HEK293 (cell line): Measurements from ENCODE around the gene RBM15B.

ENCODE experiments used
- CTCF ChIA-PET: fragments of 350-600 bp; formaldehyde crosslinking; extraction: SDS; loops from one replicate; lab custom pipeline; 2021; ENCODE audit warnings: antibody characterized with exemption; lab: Yijun Ruan, JAX
- POLR2A ChIA-PET: fragments of 300-600 bp; formaldehyde crosslinking; extraction: SDS; loops from one replicate; lab custom pipeline; 2020; ENCODE audit warnings: antibody characterized with exemption, inconsistent platforms; lab: Yijun Ruan, JAX
- H3K27ac ChIP-seq: fragments of 200-500 bp; sonication (Bioruptor generic); 2 replicates; pipeline ENCODE4 v1.5.1; 2014; ENCODE audit warnings: low read depth, low read length, control low read depth, inconsistent platforms; ENCODE audit errors: extremely low read depth
- H3K36me3 ChIP-seq, 2 experiments: fragments of 200-500 bp in 1 of 2; sonication (Bioruptor generic) in 1 of 2; 1 replicate in 1 of 2; 2 replicates in 1 of 2; pipeline ENCODE4 v1.5.1; 2014 to 2017; ENCODE audit warnings: inconsistent platforms in 2 of 2, low read length in 2 of 2; ENCODE audit not compliant: control insufficient read depth in 2 of 2, insufficient read depth in 1 of 2
- H3K4me1 ChIP-seq: fragments of 200-500 bp; sonication (Bioruptor generic); 2 replicates; pipeline ENCODE4 v1.5.1; 2014; ENCODE audit warnings: mild to moderate bottlenecking, low read length, inconsistent platforms; ENCODE audit not compliant: control insufficient read depth, insufficient read depth
- H3K4me3 ChIP-seq: 2 replicates; pipeline ENCODE4 v1.5.1; 2011; ENCODE audit warnings: low read depth, mild to moderate bottlenecking, control low read depth, low read length, moderate library complexity
- H3K9me3 ChIP-seq: fragments of 200-500 bp; sonication (Bioruptor generic); 2 replicates; pipeline ENCODE4 v1.5.1; 2014; ENCODE audit warnings: low read depth, low read length, inconsistent platforms; ENCODE audit not compliant: control insufficient read depth, insufficient read depth
- GFI1B ChIP-seq: fragments of 450-650 bp; formaldehyde crosslinking; IDR thresholded peaks from 2 replicates; pipeline ENCODE4 v1.5.1; 2016; ENCODE audit warnings: missing biosample characterization, missing genetic modification characterization
- KLF1 ChIP-seq: fragments of 450-650 bp; formaldehyde crosslinking; IDR thresholded peaks from 2 replicates; pipeline ENCODE4 v1.5.1; 2016; ENCODE audit warnings: missing biosample characterization, missing genetic modification characterization
- KLF10 ChIP-seq: fragments of 450-650 bp; IDR thresholded peaks from 2 replicates; pipeline ENCODE4 v1.5.1; 2018; ENCODE audit warnings: missing biosample characterization, mild to moderate bottlenecking, missing genetic modification characterization
- MEIS1 ChIP-seq: sonication (generic); formaldehyde crosslinking; IDR thresholded peaks from 2 replicates; pipeline ENCODE4 v1.8.1; 2022; ENCODE audit warnings: missing genetic modification reagents, mild to moderate bottlenecking, borderline replicate concordance
- RBAK ChIP-seq: fragments of 450-650 bp; formaldehyde crosslinking; IDR thresholded peaks from 2 replicates; pipeline ENCODE4 v1.5.1; 2016; ENCODE audit warnings: missing biosample characterization, missing genetic modification characterization
- SP7 ChIP-seq: fragments of 450-650 bp; formaldehyde crosslinking; IDR thresholded peaks from 2 replicates; pipeline ENCODE4 v1.5.1; 2016; ENCODE audit warnings: missing biosample characterization, missing genetic modification characterization
- TRIM28 ChIP-seq: IDR thresholded peaks from 2 replicates; pipeline ENCODE4 v1.6.1; 2011; ENCODE audit warnings: low read length, control low read depth, borderline replicate concordance
- ZBTB48 ChIP-seq: fragments of 450-650 bp; formaldehyde crosslinking; IDR thresholded peaks from 2 replicates; pipeline ENCODE4 v1.5.1; 2016; ENCODE audit warnings: missing biosample characterization, missing genetic modification characterization
- ZFP37 ChIP-seq: fragments of 450-650 bp; formaldehyde crosslinking; IDR thresholded peaks from 2 replicates; pipeline ENCODE4 v1.5.1; 2016; ENCODE audit warnings: missing biosample characterization, missing genetic modification characterization
- ZNF157 ChIP-seq: fragments of 450-650 bp; formaldehyde crosslinking; IDR thresholded peaks from 2 replicates; pipeline ENCODE4 v1.5.1; 2016; ENCODE audit warnings: missing biosample characterization, missing genetic modification characterization
- ZNF16 ChIP-seq: fragments of 450-650 bp; formaldehyde crosslinking; IDR thresholded peaks from 2 replicates; pipeline ENCODE4 v1.5.1; 2016; ENCODE audit warnings: low read depth, missing biosample characterization, missing genetic modification characterization
- ZNF184 ChIP-seq: fragments of 450-650 bp; IDR thresholded peaks from 2 replicates; pipeline ENCODE4 v1.5.1; 2018; ENCODE audit warnings: missing biosample characterization, mild to moderate bottlenecking, missing genetic modification characterization
- ZNF202 ChIP-seq: fragments of 450-650 bp; formaldehyde crosslinking; IDR thresholded peaks from 2 replicates; pipeline ENCODE4 v1.5.1; 2016; ENCODE audit warnings: missing biosample characterization, missing genetic modification characterization, borderline replicate concordance
- ZNF221 ChIP-seq: fragments of 450-650 bp; formaldehyde crosslinking; IDR thresholded peaks from 2 replicates; pipeline ENCODE4 v1.5.1; 2017; ENCODE audit warnings: missing biosample characterization, missing genetic modification characterization, borderline replicate concordance
- ZNF223 ChIP-seq: fragments of 450-650 bp; formaldehyde crosslinking; IDR thresholded peaks from 2 replicates; pipeline ENCODE4 v1.5.1; 2016; ENCODE audit warnings: missing biosample characterization, missing genetic modification characterization
- ZNF354C ChIP-seq: fragments of 450-650 bp; formaldehyde crosslinking; IDR thresholded peaks from 2 replicates; pipeline ENCODE4 v1.5.1; 2016; ENCODE audit warnings: missing biosample characterization, missing genetic modification characterization, low read depth, borderline replicate concordance
- ZNF37A ChIP-seq: fragments of 450-650 bp; IDR thresholded peaks from 2 replicates; pipeline ENCODE4 v1.5.1; 2018; ENCODE audit warnings: missing biosample characterization, missing genetic modification characterization
- ZNF391 ChIP-seq: fragments of 450-650 bp; formaldehyde crosslinking; IDR thresholded peaks from 2 replicates; pipeline ENCODE4 v1.5.1; 2016; ENCODE audit warnings: low read depth, missing biosample characterization, missing genetic modification characterization, borderline replicate concordance
- ZNF473 ChIP-seq: fragments of 450-650 bp; formaldehyde crosslinking; IDR thresholded peaks from 2 replicates; pipeline ENCODE4 v1.5.1; 2017; ENCODE audit warnings: missing biosample characterization, missing genetic modification characterization
- ZNF48 ChIP-seq: fragments of 450-650 bp; formaldehyde crosslinking; IDR thresholded peaks from 2 replicates; pipeline ENCODE4 v1.5.1; 2016; ENCODE audit warnings: missing biosample characterization, missing genetic modification characterization
- ZNF530 ChIP-seq: fragments of 450-650 bp; formaldehyde crosslinking; IDR thresholded peaks from 2 replicates; pipeline ENCODE4 v1.5.1; 2016; ENCODE audit warnings: low read depth, missing biosample characterization, missing genetic modification characterization
- ZNF558 ChIP-seq: fragments of 450-650 bp; formaldehyde crosslinking; IDR thresholded peaks from 2 replicates; pipeline ENCODE4 v1.5.1; 2016; ENCODE audit warnings: missing biosample characterization, missing genetic modification characterization
- ZNF623 ChIP-seq: fragments of 450-650 bp; formaldehyde crosslinking; IDR thresholded peaks from 2 replicates; pipeline ENCODE4 v1.5.1; 2016; ENCODE audit warnings: missing biosample characterization, missing genetic modification characterization
- ZNF747 ChIP-seq: fragments of 450-650 bp; formaldehyde crosslinking; IDR thresholded peaks from 2 replicates; pipeline ENCODE4 v1.5.1; 2016; ENCODE audit warnings: missing biosample characterization, missing genetic modification characterization
- ZNF785 ChIP-seq: fragments of 450-650 bp; formaldehyde crosslinking; IDR thresholded peaks from 2 replicates; pipeline ENCODE4 v1.5.1; 2016; ENCODE audit warnings: missing biosample characterization, missing genetic modification characterization
- ZSCAN23 ChIP-seq: fragments of 450-650 bp; formaldehyde crosslinking; IDR thresholded peaks from 2 replicates; pipeline ENCODE4 v1.5.1; 2016; ENCODE audit warnings: missing biosample characterization, missing genetic modification characterization
- TF ChIP-seq, protein P1 (sequence below): fragments of 450-650 bp; formaldehyde crosslinking; IDR thresholded peaks from 2 replicates; pipeline ENCODE4 v1.5.1; 2017; ENCODE audit warnings: missing biosample characterization, missing genetic modification characterization
- TF ChIP-seq, protein P2 (sequence below): sonication (generic); formaldehyde crosslinking; IDR thresholded peaks from 2 replicates; pipeline ENCODE4 v1.8.1; 2022; ENCODE audit warnings: mild to moderate bottlenecking, moderate library complexity, missing genetic modification reagents
- TF ChIP-seq, protein P3 (sequence below): fragments of 450-650 bp; formaldehyde crosslinking; IDR thresholded peaks from 2 replicates; pipeline ENCODE4 v1.5.1; 2017; ENCODE audit warnings: missing biosample characterization, missing genetic modification characterization
- TF ChIP-seq, protein P4 (sequence below): fragments of 450-650 bp; formaldehyde crosslinking; IDR thresholded peaks from 2 replicates; pipeline ENCODE4 v1.5.1; 2016; ENCODE audit warnings: missing biosample characterization, missing genetic modification characterization, low read depth
- TF ChIP-seq, protein P5 (sequence below): fragments of 450-650 bp; formaldehyde crosslinking; IDR thresholded peaks from 2 replicates; pipeline ENCODE4 v1.5.1; 2016; ENCODE audit warnings: missing biosample characterization, missing genetic modification characterization, borderline replicate concordance

RBM15B gene

DNA sequence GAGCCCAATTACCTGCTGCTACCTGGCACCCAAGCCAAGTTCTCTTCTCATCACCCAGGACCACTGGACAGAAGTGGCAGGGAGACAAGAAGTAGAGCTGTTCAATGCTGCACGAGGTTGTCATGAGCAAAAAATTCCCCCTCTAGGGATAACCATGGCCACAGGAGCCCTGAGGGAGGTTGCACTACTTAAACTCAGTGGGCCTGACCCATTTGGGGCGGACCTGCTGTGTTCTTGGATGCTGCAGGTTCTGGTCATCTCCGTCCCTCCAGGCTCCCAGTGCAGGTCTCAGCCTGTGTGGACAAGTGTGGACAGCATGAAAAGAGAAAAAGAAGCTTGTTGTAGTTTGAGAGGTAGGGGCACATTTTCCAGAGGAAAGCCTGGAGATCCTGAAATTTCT is 32.1 kb upstream of the RBM15B start:
- no peak for TF ChIP-seq ZNF473 (tag by site-specific recombination)
- TF ChIP-seq KLF1, result no peak
- TF ChIP-seq ZFP37 (tag by site-specific recombination), result no peak
- TF ChIP-seq, protein P1, sequence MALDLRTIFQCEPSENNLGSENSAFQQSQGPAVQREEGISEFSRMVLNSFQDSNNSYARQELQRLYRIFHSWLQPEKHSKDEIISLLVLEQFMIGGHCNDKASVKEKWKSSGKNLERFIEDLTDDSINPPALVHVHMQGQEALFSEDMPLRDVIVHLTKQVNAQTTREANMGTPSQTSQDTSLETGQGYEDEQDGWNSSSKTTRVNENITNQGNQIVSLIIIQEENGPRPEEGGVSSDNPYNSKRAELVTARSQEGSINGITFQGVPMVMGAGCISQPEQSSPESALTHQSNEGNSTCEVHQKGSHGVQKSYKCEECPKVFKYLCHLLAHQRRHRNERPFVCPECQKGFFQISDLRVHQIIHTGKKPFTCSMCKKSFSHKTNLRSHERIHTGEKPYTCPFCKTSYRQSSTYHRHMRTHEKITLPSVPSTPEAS, result no peak
- no peak for TF ChIP-seq TRIM28
- no peak for TF ChIP-seq ZNF747 (tag by site-specific recombination)
- TF ChIP-seq ZNF354C, result no peak
- TF ChIP-seq ZNF623 (tag by site-specific recombination), result no peak
- no peak for TF ChIP-seq RBAK (tag by site-specific recombination)
- TF ChIP-seq ZSCAN23 (tag by site-specific recombination), result no peak
- no peak for TF ChIP-seq ZNF184
- TF ChIP-seq ZNF16 (tag by site-specific recombination), result no peak
- TF ChIP-seq MEIS1 (CRISPR knock-in tag), result no peak
- no peak for TF ChIP-seq SP7
- no peak for TF ChIP-seq ZNF221
- TF ChIP-seq KLF10 (tag by site-specific recombination), result no peak
- TF ChIP-seq ZNF202, result no peak
- H3K27ac ChIP-seq, result no peak overlapping the region
- POLR2A ChIA-PET, result no interaction called here
- H3K36me3 ChIP-seq, result peaks cover 0 to 78% of the 10 kb centered on the region in 2 experiments; a peak in 1 of 3 replicates
- no peak overlapping the region for H3K4me3 ChIP-seq
- no peaks in the 10 kb centered on the region for H3K4me1 ChIP-seq
- no peaks in the 10 kb centered on the region for H3K9me3 ChIP-seq
- CTCF ChIA-PET, result no interaction called here

DNA sequence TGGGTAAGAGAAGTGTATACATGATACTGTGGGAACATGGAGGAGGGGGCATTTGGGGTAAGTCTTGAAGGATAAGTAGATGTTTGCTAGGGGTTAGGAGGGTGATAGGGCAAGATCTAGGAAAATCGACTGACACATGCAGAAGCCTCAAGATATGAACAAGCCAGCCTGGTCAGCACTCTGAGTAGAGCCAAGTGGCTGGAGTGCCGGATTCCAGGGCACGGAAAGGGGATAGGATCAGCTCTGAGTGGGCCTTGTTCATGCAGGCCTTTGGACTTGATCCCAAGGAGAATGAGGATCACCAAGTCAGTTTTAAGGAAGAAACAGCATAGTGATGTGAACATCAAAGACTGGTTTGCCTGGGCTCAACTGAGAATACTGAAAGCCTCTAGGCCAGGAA is 30.3 kb upstream of the RBM15B start:
- no peaks in the 10 kb centered on the region for H3K9me3 ChIP-seq
- POLR2A ChIA-PET, result no interaction called here
- H3K36me3 ChIP-seq, result peaks cover 0 to 68% of the 10 kb centered on the region in 2 experiments; a peak in 1 of 3 replicates
- H3K4me1 ChIP-seq, result no peaks in the 10 kb centered on the region
- no peak overlapping the region for H3K27ac ChIP-seq
- H3K4me3 ChIP-seq, result no peak overlapping the region
- CTCF ChIA-PET, result interaction anchor here (0.7 to 1.4 kb wide), 2 partner anchors 260 to 283 kb away, joined by 3 read pairs; no protein-coding TSS in a partner anchor
- TF ChIP-seq ZNF48 (tag by site-specific recombination), result no peak
- TF ChIP-seq ZNF37A (tag by site-specific recombination), result no peak
- TF ChIP-seq, protein P2, sequence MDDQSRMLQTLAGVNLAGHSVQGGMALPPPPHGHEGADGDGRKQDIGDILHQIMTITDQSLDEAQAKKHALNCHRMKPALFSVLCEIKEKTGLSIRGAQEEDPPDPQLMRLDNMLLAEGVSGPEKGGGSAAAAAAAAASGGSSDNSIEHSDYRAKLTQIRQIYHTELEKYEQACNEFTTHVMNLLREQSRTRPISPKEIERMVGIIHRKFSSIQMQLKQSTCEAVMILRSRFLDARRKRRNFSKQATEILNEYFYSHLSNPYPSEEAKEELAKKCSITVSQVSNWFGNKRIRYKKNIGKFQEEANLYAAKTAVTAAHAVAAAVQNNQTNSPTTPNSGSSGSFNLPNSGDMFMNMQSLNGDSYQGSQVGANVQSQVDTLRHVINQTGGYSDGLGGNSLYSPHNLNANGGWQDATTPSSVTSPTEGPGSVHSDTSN (CRISPR knock-in tag), result no peak
- no peak for TF ChIP-seq ZNF530 (tag by site-specific recombination)
- TF ChIP-seq ZNF157 (tag by site-specific recombination), result no peak
- TF ChIP-seq, protein P3, sequence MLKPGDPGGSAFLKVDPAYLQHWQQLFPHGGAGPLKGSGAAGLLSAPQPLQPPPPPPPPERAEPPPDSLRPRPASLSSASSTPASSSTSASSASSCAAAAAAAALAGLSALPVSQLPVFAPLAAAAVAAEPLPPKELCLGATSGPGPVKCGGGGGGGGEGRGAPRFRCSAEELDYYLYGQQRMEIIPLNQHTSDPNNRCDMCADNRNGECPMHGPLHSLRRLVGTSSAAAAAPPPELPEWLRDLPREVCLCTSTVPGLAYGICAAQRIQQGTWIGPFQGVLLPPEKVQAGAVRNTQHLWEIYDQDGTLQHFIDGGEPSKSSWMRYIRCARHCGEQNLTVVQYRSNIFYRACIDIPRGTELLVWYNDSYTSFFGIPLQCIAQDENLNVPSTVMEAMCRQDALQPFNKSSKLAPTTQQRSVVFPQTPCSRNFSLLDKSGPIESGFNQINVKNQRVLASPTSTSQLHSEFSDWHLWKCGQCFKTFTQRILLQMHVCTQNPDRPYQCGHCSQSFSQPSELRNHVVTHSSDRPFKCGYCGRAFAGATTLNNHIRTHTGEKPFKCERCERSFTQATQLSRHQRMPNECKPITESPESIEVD (tag by site-specific recombination), result no peak
- TF ChIP-seq, protein P4, sequence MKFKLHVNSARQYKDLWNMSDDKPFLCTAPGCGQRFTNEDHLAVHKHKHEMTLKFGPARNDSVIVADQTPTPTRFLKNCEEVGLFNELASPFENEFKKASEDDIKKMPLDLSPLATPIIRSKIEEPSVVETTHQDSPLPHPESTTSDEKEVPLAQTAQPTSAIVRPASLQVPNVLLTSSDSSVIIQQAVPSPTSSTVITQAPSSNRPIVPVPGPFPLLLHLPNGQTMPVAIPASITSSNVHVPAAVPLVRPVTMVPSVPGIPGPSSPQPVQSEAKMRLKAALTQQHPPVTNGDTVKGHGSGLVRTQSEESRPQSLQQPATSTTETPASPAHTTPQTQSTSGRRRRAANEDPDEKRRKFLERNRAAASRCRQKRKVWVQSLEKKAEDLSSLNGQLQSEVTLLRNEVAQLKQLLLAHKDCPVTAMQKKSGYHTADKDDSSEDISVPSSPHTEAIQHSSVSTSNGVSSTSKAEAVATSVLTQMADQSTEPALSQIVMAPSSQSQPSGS (tag by site-specific recombination), result no peak
- TF ChIP-seq, protein P5, sequence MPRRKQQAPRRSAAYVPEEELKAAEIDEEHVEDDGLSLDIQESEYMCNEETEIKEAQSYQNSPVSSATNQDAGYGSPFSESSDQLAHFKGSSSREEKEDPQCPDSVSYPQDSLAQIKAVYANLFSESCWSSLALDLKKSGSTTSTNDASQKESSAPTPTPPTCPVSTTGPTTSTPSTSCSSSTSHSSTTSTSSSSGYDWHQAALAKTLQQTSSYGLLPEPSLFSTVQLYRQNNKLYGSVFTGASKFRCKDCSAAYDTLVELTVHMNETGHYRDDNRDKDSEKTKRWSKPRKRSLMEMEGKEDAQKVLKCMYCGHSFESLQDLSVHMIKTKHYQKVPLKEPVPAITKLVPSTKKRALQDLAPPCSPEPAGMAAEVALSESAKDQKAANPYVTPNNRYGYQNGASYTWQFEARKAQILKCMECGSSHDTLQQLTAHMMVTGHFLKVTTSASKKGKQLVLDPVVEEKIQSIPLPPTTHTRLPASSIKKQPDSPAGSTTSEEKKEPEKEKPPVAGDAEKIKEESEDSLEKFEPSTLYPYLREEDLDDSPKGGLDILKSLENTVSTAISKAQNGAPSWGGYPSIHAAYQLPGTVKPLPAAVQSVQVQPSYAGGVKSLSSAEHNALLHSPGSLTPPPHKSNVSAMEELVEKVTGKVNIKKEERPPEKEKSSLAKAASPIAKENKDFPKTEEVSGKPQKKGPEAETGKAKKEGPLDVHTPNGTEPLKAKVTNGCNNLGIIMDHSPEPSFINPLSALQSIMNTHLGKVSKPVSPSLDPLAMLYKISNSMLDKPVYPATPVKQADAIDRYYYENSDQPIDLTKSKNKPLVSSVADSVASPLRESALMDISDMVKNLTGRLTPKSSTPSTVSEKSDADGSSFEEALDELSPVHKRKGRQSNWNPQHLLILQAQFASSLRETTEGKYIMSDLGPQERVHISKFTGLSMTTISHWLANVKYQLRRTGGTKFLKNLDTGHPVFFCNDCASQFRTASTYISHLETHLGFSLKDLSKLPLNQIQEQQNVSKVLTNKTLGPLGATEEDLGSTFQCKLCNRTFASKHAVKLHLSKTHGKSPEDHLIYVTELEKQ (tag by site-specific recombination), result no peak
- no peak for TF ChIP-seq ZNF354C
- TF ChIP-seq ZNF785 (tag by site-specific recombination), result no peak
- no peak for TF ChIP-seq ZNF558
- TF ChIP-seq ZNF223 (tag by site-specific recombination), result no peak
- TF ChIP-seq ZBTB48, result no peak
- no peak for TF ChIP-seq ZNF391 (tag by site-specific recombination)
- TF ChIP-seq GFI1B (tag by site-specific recombination), result no peak
